ENCODE data around the gene SDHAF2.

- no peak for TF ChIP-seq CTCF (IDR thresholded peaks at IDR 0.05 in 4 of 5, conservative IDR thresholded peaks at IDR 0.05 in 1 of 5)
- TF ChIP-seq POLR2A (IDR thresholded peaks at IDR 0.05) = no peak
Measured at GRCh38 chr11:61475433-61475832, 45.5 kb downstream of the SDHAF2 start.

Measured in gastrocnemius medialis (tissue), 4 donors.